Measurements from ENCODE around the gene UBXN10.

DNA sequence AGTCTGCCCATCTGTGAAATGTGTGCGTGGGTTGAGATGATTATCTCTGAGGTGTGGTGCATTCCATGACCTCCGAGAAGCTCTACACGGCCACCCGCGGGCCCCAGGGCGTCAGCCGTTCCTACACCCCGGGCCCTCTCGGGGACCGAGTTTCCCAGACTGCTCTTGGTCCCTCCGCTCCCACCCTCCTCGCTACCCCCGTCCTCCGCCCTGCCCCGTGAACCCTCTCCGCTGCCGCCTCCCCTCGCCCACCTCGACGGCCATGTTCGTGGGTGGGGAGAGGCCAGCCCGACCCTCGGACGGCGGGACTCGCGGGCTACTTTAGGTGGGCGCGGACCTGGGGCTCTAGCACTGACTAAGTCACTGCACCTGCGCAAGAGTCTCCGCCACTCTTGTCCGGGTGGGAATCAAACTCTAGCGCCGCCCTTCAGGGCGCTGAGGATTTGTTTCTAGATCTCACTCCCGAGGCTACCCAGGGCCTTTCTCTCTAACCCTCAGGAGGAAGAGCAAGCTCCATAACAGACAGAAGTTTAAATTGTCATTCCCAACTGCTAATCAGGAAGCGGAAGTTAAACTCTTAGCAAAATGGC, 57.1 kb downstream of the UBXN10 start:
- TF ChIP-seq, protein P1, sequence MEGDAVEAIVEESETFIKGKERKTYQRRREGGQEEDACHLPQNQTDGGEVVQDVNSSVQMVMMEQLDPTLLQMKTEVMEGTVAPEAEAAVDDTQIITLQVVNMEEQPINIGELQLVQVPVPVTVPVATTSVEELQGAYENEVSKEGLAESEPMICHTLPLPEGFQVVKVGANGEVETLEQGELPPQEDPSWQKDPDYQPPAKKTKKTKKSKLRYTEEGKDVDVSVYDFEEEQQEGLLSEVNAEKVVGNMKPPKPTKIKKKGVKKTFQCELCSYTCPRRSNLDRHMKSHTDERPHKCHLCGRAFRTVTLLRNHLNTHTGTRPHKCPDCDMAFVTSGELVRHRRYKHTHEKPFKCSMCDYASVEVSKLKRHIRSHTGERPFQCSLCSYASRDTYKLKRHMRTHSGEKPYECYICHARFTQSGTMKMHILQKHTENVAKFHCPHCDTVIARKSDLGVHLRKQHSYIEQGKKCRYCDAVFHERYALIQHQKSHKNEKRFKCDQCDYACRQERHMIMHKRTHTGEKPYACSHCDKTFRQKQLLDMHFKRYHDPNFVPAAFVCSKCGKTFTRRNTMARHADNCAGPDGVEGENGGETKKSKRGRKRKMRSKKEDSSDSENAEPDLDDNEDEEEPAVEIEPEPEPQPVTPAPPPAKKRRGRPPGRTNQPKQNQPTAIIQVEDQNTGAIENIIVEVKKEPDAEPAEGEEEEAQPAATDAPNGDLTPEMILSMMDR (IDR thresholded peaks at IDR 0.05) = no peak
- no peak for TF ChIP-seq POLR2AphosphoS5 (IDR thresholded peaks at IDR 0.05; ENCODE audit: insufficient read depth in 1 of 2, low read depth in 1 of 2)

Measured in vagina (tissue), 2 donors.